Type B pancreatic cell (in vitro differentiated cells): ENCODE measurements around the gene SH3BP5. TPM values are rescaled to one million over a fixed set of nuclear protein-coding genes. Genes with fewer than 3 reads are reported as not detected.

Experiments
- DNase-seq: peaks from one replicate; pipeline ENCODE4 v3.0.0; 2021; ENCODE audit warnings: mixed read lengths; ENCODE audit not compliant: unreplicated experiment; ENCODE audit errors: extremely low spot score
- H3K27ac Mint-ChIP-seq: 2 replicates; pipeline ENCODE4 v1.8.0; 2021; ENCODE audit warnings: mild to moderate bottlenecking, mixed read lengths
- H3K27me3 Mint-ChIP-seq: 2 replicates; pipeline ENCODE4 v1.8.0; 2021; ENCODE audit warnings: mixed read lengths
- H3K36me3 Mint-ChIP-seq: 2 replicates; pipeline ENCODE4 v1.8.0; 2021; ENCODE audit warnings: mixed read lengths
- H3K4me1 Mint-ChIP-seq: one replicate; pipeline ENCODE4 v1.8.0; 2021; ENCODE audit warnings: mixed read lengths; ENCODE audit not compliant: unreplicated experiment
- H3K4me3 Mint-ChIP-seq: 2 replicates; pipeline ENCODE4 v1.8.0; 2021; ENCODE audit warnings: mild to moderate bottlenecking, mixed read lengths
- H3K9me3 Mint-ChIP-seq: 2 replicates; pipeline ENCODE4 v1.8.0; 2021; ENCODE audit warnings: mixed read lengths
- total RNA-seq: library from RNA; stranded (reverse); gene quantifications from 2 replicates; pipeline ENCODE4 v1.2.1, GENCODE V29; 2021; ENCODE audit warnings: low replicate concordance
- TF ChIP-seq, protein P1 (sequence below): fragments of 200-600 bp; sonication (generic); conservative IDR thresholded peaks from 2 replicates; pipeline ENCODE4 v1.5.0; 2021; ENCODE audit warnings: antibody characterized with exemption, mild to moderate bottlenecking

SH3BP5 gene
- total RNA-seq, 1 donor from 2014 or later: 33.4 TPM

DNA sequence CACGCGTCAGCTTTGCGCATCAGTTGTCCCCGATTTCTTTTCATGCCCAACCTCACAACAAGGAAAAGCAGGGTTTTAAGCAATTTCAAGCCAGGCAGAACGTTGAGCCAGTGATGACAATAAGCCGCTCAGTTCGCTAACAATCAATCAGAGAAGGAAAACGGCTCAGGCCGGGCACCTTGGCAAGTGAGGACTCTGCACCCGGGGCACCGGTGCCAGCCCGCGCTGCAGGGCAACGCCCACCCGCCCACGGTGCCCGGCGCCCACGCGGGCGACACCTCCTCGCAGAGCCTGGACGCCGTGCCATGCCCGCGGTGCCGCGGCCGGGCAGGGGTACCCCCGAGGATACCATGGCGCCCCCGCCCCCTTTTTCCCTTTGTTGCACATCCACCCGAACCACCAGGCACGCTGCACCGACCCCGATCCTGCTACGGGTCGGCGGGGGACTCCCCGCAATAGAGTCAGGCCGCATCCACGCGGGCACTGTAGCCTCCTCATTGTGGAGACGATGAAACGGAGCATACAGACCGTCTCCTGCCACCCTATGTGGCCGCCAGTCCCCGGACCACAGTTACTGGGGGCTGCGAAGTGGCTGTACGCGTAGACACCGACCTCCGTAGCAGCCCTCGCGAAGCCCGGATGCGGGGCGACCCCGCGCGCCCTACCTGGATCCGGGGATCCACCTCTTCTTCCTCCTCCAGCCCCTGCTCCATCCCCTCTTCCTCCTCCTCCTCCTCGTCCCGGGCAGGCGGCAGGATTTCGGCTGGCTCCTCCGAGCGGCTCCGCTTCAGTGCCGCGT lies 581 bp downstream of the SH3BP5 start:
- Mint-ChIP-seq H3K4me3 (peak overlapping the region; percentile 97), H3K9me3 (no peaks in the 10 kb centered on the region)

DNA sequence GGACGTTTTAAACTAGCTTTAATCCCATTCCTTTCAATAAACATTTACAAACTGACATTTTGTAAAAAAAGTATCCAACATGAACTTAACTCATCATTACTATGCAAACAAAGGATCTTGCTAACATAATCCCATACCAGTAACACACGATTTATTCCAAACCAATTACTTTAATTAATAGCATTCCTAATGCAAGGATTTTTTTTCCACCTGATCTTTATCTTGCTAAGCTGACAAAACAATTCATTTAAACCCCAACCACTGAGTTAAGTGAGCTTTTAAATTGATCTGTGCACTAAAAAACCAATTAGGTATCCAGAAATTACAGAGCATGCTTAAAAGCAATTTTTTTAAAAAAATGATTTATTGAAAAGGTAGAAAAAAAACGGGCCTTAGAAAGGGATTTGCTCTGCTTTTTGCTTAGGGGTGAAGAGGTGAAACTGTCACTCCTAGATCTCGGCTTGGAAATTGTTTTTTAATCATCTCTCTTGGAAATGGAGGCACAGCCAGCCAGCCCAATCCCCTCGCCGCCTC lies 1.2 kb downstream of the SH3BP5 start:
- H3K27ac Mint-ChIP-seq: peak overlapping the region; percentile 57

More for the DNA sequence above, 581 bp downstream of the SH3BP5 start:
- Mint-ChIP-seq H3K27me3 (peaks cover 2% of the 10 kb centered on the region), H3K27ac (peak overlapping the region; percentile 57), H3K4me1 (peaks cover 43% of the 10 kb centered on the region), H3K36me3 (peaks cover 4% of the 10 kb centered on the region)
- peak; percentile 75 for DNase-seq
- TF ChIP-seq, protein P1, sequence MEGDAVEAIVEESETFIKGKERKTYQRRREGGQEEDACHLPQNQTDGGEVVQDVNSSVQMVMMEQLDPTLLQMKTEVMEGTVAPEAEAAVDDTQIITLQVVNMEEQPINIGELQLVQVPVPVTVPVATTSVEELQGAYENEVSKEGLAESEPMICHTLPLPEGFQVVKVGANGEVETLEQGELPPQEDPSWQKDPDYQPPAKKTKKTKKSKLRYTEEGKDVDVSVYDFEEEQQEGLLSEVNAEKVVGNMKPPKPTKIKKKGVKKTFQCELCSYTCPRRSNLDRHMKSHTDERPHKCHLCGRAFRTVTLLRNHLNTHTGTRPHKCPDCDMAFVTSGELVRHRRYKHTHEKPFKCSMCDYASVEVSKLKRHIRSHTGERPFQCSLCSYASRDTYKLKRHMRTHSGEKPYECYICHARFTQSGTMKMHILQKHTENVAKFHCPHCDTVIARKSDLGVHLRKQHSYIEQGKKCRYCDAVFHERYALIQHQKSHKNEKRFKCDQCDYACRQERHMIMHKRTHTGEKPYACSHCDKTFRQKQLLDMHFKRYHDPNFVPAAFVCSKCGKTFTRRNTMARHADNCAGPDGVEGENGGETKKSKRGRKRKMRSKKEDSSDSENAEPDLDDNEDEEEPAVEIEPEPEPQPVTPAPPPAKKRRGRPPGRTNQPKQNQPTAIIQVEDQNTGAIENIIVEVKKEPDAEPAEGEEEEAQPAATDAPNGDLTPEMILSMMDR: no peak

DNA sequence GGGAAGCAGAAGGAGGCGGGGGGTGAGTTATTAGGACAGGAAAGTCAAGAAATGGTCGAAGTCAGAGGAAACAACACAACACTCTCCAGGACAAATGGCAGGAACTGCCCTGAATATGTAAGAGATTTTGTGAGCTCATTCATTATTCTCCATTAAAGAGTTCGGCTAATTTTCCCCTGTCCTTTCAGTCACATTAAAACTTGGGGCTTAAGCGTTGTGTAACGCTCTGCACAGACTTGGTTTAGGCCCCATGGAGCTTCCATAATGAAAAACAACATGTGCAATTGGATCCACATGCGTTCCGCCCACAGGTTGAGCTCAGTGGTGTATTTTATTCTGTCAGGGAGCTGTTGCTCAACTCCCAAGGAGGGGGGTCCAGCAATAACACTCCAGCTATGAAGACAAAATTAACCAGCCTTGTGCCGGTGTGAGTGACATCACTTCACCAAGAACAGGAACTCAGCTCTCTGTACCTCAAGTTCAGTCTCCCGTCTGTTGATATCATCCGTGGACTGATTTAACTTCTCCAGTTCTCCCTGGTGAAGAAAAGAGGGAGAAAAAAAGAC lies 2.3 kb downstream of the SH3BP5 start:
- TF ChIP-seq, protein P1: no peak
- Mint-ChIP-seq H3K27ac (peak overlapping the region; percentile 57), H3K27me3 (peaks cover 2% of the 10 kb centered on the region), H3K4me1 (peaks cover 59% of the 10 kb centered on the region), H3K9me3 (no peaks in the 10 kb centered on the region), H3K4me3 (peak overlapping the region; percentile 97), H3K36me3 (peaks cover 4% of the 10 kb centered on the region)
- no peak for DNase-seq

More for the DNA sequence above, 1.2 kb downstream of the SH3BP5 start:
- Mint-ChIP-seq H3K4me3 (peak overlapping the region; percentile 97), H3K36me3 (peaks cover 4% of the 10 kb centered on the region), H3K27me3 (peaks cover 2% of the 10 kb centered on the region), H3K9me3 (no peaks in the 10 kb centered on the region), H3K4me1 (peaks cover 48% of the 10 kb centered on the region)
- no peak for DNase-seq
- TF ChIP-seq, protein P1: no peak

DNA sequence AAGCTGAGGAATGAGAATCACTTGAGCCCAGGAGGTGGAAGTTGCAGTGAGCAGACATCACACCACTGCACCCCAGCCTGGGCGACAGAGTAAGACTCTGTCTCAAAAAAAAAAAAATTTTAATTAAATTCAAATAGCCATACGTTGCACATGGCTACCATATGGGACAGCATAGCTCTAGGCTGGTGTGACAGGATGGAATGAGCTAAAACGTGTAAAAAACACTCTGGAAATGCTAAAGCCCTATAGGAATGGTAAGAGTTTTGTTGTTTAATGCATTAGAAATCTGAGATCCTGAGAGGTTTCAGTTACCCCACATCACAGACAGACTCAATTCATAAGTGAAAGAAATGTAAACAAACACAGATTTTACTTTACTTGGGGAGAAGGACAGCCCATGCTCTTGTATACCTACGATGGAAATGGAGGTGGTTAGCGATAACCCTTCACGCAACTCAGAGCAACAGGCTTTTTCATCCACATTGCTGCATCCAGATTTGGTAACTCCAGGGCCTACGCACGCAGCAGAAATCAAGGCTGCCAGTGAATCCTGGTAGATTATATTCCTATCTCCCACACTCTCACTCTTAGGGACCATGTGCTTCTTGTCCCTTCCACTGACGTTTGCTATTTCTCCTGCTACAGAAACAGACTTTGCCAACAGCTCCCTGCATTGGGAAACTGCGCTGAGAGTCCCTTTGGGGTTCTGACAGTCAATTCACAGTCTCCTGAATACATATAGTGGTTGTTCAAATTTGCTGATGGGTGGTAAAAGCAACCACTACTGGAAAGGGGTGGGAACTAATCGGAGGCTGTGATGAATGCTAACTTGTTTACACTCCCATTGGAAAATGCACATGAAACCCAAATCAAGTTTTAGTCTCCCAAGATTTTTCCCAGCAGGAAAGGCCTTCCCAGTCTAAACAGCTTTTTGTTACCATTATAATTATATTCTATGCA lies 3.1 kb downstream of the SH3BP5 start:
- H3K9me3 Mint-ChIP-seq: no peaks in the 10 kb centered on the region
- peaks cover 4% of the 10 kb centered on the region for H3K36me3 Mint-ChIP-seq
- no peak for DNase-seq
- peak overlapping the region; percentile 57 for H3K27ac Mint-ChIP-seq
- peaks cover 2% of the 10 kb centered on the region for H3K27me3 Mint-ChIP-seq
- TF ChIP-seq, protein P1: no peak
- H3K4me1 Mint-ChIP-seq: peaks cover 66% of the 10 kb centered on the region
- peak overlapping the region; percentile 97 for H3K4me3 Mint-ChIP-seq

DNA sequence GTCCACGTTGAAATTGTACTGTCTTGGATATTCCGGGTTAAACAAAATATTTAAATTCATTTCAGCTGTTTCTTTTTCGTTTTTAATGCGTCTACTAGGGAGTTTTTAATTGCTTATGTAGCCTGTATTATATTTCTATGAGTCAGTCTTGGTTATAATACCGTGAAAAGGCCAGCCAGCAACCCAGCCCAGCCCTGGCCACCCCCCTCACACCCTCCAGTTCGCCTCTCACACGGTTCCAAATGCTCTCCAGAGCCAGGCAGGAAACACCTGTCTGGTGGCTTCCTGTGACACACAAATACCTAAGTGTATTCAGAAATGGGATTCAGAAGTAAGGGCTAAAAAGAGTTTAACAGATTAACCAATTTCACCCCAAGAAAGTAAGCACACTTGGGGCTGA lies 4.4 kb downstream of the SH3BP5 start:
- TF ChIP-seq, protein P1: no peak
- Mint-ChIP-seq H3K9me3 (no peaks in the 10 kb centered on the region), H3K36me3 (peaks cover 4% of the 10 kb centered on the region), H3K4me3 (peak overlapping the region; percentile 63), H3K27ac (peak overlapping the region; percentile 53), H3K27me3 (peaks cover 2% of the 10 kb centered on the region), H3K4me1 (peaks cover 69% of the 10 kb centered on the region)
- DNase-seq: no peak
